NCI-H748 treated with DMSO at 0.1 percent for 48 hours (cell line): ENCODE results near the gene UBE2L5.

Experiments
- DNase-seq: peaks from one replicate; lab custom pipeline; 2025; lab: John Stamatoyannopoulos, UW

UBE2L5 gene

GRCh38 chr13:30406779-30407416 lies 15.4 kb upstream of the UBE2L5 start:
- DNase-seq, result no peak

- peak; percentile 83 for DNase-seq
Measured at GRCh38 chr13:30408319-30409101, 13.8 kb upstream of the UBE2L5 start.

GRCh38 chr13:30409886-30410704 lies 12.2 kb upstream of the UBE2L5 start:
- DNase-seq, result no peak

- no peak for DNase-seq
Measured at GRCh38 chr13:30410705-30411125, 11.6 kb upstream of the UBE2L5 start.

- no peak for DNase-seq
Measured at GRCh38 chr13:30412346-30412745, 9.9 kb upstream of the UBE2L5 start.

GRCh38 chr13:30413842-30414241 lies 8.5 kb upstream of the UBE2L5 start:
- DNase-seq, result no peak

- DNase-seq, result no peak
Measured at GRCh38 chr13:30415430-30416030, 6.8 kb upstream of the UBE2L5 start.

GRCh38 chr13:30416471-30416870 lies 5.8 kb upstream of the UBE2L5 start:
- no peak for DNase-seq

GRCh38 chr13:30418075-30418716 lies 4.1 kb upstream of the UBE2L5 start:
- DNase-seq, result no peak

- no peak for DNase-seq
Measured at GRCh38 chr13:30418717-30419459, 3.4 kb upstream of the UBE2L5 start.

GRCh38 chr13:30421093-30422053 lies 920 bp upstream of the UBE2L5 start:
- DNase-seq, result peak; percentile 81

GRCh38 chr13:30423891-30424290 lies 1.6 kb downstream of the UBE2L5 start:
- no peak for DNase-seq

- no peak for DNase-seq
Measured at GRCh38 chr13:30429235-30429634, 6.9 kb downstream of the UBE2L5 start.

- DNase-seq, result no peak
Measured at GRCh38 chr13:30429721-30430694, 7.7 kb downstream of the UBE2L5 start.

- DNase-seq, result no peak
Measured at GRCh38 chr13:30431269-30431940, 9.1 kb downstream of the UBE2L5 start.

- no peak for DNase-seq
Measured at GRCh38 chr13:30435911-30436451, 13.7 kb downstream of the UBE2L5 start.

GRCh38 chr13:30437177-30437576 lies 14.9 kb downstream of the UBE2L5 start:
- no peak for DNase-seq

GRCh38 chr13:30438286-30438685 lies 16.0 kb downstream of the UBE2L5 start:
- no peak for DNase-seq
